ENCODE results near the gene TBC1D16. TPM values are rescaled to one million over a fixed set of nuclear protein-coding genes. Genes with fewer than 3 reads are reported as not detected.

Gene TBC1D16
- total RNA-seq, 1 experiment from 2014 or later: 53.6 TPM

- DNase-seq (ENCODE audit: low read depth): no peak
These were observed 46.4 kb downstream of the TBC1D16 start for GRCh38 chr17:79989106-79989835.

- DNase-seq (ENCODE audit: low read depth): peak; percentile 81
These were observed 47.3 kb downstream of the TBC1D16 start for GRCh38 chr17:79988185-79988971.

- no peak for DNase-seq (ENCODE audit: low read depth)
These were observed 47.8 kb downstream of the TBC1D16 start for GRCh38 chr17:79987935-79988184.

- DNase-seq (ENCODE audit: low read depth): no peak
These were observed 48.3 kb downstream of the TBC1D16 start for GRCh38 chr17:79987187-79987934.

- no peak for DNase-seq (ENCODE audit: low read depth)
These were observed 49.1 kb downstream of the TBC1D16 start for GRCh38 chr17:79986411-79987186.

- no peak for DNase-seq (ENCODE audit: low read depth)
These were observed 49.7 kb downstream of the TBC1D16 start for GRCh38 chr17:79985943-79986391.

- no peak for DNase-seq (ENCODE audit: low read depth)
These were observed 50.2 kb downstream of the TBC1D16 start for GRCh38 chr17:79985361-79985942.

- no peak for DNase-seq (ENCODE audit: low read depth)
These were observed 50.8 kb downstream of the TBC1D16 start for GRCh38 chr17:79984877-79985276.

GRCh38 chr17:79984045-79984840 is 51.4 kb downstream of the TBC1D16 start:
- no peak for DNase-seq (ENCODE audit: low read depth)

- no peak for DNase-seq (ENCODE audit: low read depth)
These were observed 52.2 kb downstream of the TBC1D16 start for GRCh38 chr17:79983456-79983855.

GRCh38 chr17:79982986-79983385 is 52.7 kb downstream of the TBC1D16 start:
- no peak for DNase-seq (ENCODE audit: low read depth)

- no peak for DNase-seq (ENCODE audit: low read depth)
These were observed 54.0 kb downstream of the TBC1D16 start for GRCh38 chr17:79981661-79982101.

- DNase-seq (ENCODE audit: low read depth): no peak
These were observed 54.6 kb downstream of the TBC1D16 start for GRCh38 chr17:79981090-79981489.

- DNase-seq (ENCODE audit: low read depth): no peak
These were observed 55.2 kb downstream of the TBC1D16 start for GRCh38 chr17:79980246-79981043.

- DNase-seq (ENCODE audit: low read depth): no peak
These were observed 55.9 kb downstream of the TBC1D16 start for GRCh38 chr17:79979816-79980215.

GRCh38 chr17:79979221-79979741 is 56.4 kb downstream of the TBC1D16 start:
- no peak for DNase-seq (ENCODE audit: low read depth)

GRCh38 chr17:79978548-79978855 is 57.2 kb downstream of the TBC1D16 start:
- no peak for DNase-seq (ENCODE audit: low read depth)

GRCh38 chr17:79977708-79978547 is 57.7 kb downstream of the TBC1D16 start:
- DNase-seq (ENCODE audit: low read depth): no peak

Data from LHCN-M2 (cell line).